MM.1S (cell line): ENCODE results near the gene B4GALT6.

Experiments used
- EZH2phosphoT487 ChIP-seq: fragments of 300-600 bp; sonication (generic); IDR thresholded peaks from 2 replicates; pipeline ENCODE4 v1.6.1; 2018; ENCODE audit warnings: antibody characterized with exemption, low read length
- TF ChIP-seq, protein P1 (sequence below): fragments of 300-600 bp; sonication (generic); IDR thresholded peaks from 2 replicates; pipeline ENCODE4 v1.5.1; 2016; ENCODE audit warnings: antibody characterized with exemption, low read length, mixed read lengths

DNA sequence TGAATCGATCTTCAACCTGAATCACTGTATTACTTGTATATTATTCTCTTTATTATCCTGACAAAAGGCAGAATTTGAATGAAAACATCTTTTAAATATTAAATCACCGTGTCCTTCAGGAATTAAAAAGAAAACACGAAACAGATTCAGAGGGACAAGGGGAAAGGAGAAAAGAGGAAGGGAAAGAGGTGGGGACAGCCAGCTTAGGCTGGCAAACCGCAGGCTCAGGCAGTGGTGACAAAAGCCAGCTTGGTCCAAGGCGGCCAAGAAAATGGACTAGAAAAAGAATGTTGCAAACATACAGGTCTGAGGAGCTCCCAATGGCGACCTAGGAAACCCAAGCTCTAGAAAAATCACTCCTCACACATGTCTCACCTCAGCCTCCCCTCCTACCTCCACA is 6.8 kb downstream of the B4GALT6 start:
- TF ChIP-seq, protein P1, sequence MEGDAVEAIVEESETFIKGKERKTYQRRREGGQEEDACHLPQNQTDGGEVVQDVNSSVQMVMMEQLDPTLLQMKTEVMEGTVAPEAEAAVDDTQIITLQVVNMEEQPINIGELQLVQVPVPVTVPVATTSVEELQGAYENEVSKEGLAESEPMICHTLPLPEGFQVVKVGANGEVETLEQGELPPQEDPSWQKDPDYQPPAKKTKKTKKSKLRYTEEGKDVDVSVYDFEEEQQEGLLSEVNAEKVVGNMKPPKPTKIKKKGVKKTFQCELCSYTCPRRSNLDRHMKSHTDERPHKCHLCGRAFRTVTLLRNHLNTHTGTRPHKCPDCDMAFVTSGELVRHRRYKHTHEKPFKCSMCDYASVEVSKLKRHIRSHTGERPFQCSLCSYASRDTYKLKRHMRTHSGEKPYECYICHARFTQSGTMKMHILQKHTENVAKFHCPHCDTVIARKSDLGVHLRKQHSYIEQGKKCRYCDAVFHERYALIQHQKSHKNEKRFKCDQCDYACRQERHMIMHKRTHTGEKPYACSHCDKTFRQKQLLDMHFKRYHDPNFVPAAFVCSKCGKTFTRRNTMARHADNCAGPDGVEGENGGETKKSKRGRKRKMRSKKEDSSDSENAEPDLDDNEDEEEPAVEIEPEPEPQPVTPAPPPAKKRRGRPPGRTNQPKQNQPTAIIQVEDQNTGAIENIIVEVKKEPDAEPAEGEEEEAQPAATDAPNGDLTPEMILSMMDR = no peak
- no peak for TF ChIP-seq EZH2phosphoT487
